PC-3 (cell line): ENCODE results near the gene SLF2. TPM values are rescaled to one million over a fixed set of nuclear protein-coding genes. Genes with fewer than 3 reads are reported as not detected.

Source experiments
- ATAC-seq: fragments of 200-7000 bp; cut with Tn5 transposase; 2 replicates; pipeline ENCODE4 v1.9.1; 2020; ENCODE audit warnings: mild to moderate bottlenecking, moderate library complexity
- BruUV-seq: library from RNA; stranded (reverse); fragments of 400-500 nt; replicated peaks from 2 replicates; lab custom pipeline; 2021; lab: Mats Ljungman, UMichigan
- CTCF ChIA-PET: fragments of 300-600 bp; sonication (Branson Sonifier 250); formaldehyde crosslinking; loops from one replicate; lab custom pipeline; 2022; ENCODE audit warnings: antibody characterized with exemption; lab: Charles Lee
- POLR2A ChIA-PET: fragments of 300-600 bp; sonication (Branson Sonifier 250); formaldehyde crosslinking; loops from one replicate; lab custom pipeline; 2022; ENCODE audit warnings: antibody characterized with exemption; ENCODE audit not compliant: unreplicated experiment; lab: Charles Lee
- DNase-seq: peaks from one replicate; pipeline ENCODE4 v3.0.0-alpha.2; 2015
- H2AFZ ChIP-seq: fragments of 300-600 bp; sonication (generic); 2 replicates; pipeline ENCODE4 v1.6.0; 2016; ENCODE audit warnings: antibody characterized with exemption, low read length
- H3F3A ChIP-seq: fragments of 300-600 bp; sonication (generic); one replicate; pipeline ENCODE4 v1.6.0; 2017; ENCODE audit warnings: antibody characterized with exemption, low read length, control low read depth, mild to moderate bottlenecking; ENCODE audit not compliant: unreplicated experiment
- H3K27ac ChIP-seq: fragments of 300-600 bp; sonication (generic); 2 replicates; pipeline ENCODE4 v1.5.1; 2016; ENCODE audit warnings: mild to moderate bottlenecking, low read length
- H3K27me3 ChIP-seq: fragments of 300-600 bp; sonication (generic); 2 replicates; pipeline ENCODE4 v1.6.1; 2016; ENCODE audit warnings: low read length, mixed read lengths
- H3K36me3 ChIP-seq: fragments of 300-600 bp; sonication (generic); 2 replicates; pipeline ENCODE4 v1.6.1; 2016; ENCODE audit warnings: low read depth, mixed run types, low read length, mixed read lengths
- H3K4me1 ChIP-seq: fragments of 300-600 bp; sonication (generic); 2 replicates; pipeline ENCODE4 v1.5.1; 2016; ENCODE audit warnings: low read length; ENCODE audit not compliant: insufficient read depth
- H3K4me2 ChIP-seq: fragments of 300-600 bp; sonication (generic); 2 replicates; pipeline ENCODE4 v1.6.0; 2016; ENCODE audit warnings: low read length
- H3K4me3 ChIP-seq: fragments of 300-600 bp; sonication (generic); 2 replicates; pipeline ENCODE4 v1.5.1; 2016; ENCODE audit warnings: mild to moderate bottlenecking, low read length, mixed read lengths
- H3K79me2 ChIP-seq: fragments of 300-600 bp; sonication (generic); 2 replicates; pipeline ENCODE4 v1.6.1; 2017; ENCODE audit warnings: low read length, mixed read lengths
- H3K9ac ChIP-seq: fragments of 300-600 bp; sonication (generic); 2 replicates; pipeline ENCODE4 v1.6.0; 2016; ENCODE audit warnings: mild to moderate bottlenecking, low read length
- H3K9me2 ChIP-seq: fragments of 300-600 bp; sonication (generic); replicated peaks from 2 replicates; pipeline ENCODE4 v1.6.1; 2016; ENCODE audit warnings: mixed run types, low read length, mixed read lengths
- H3K9me3 ChIP-seq: fragments of 300-600 bp; sonication (generic); 2 replicates; pipeline ENCODE4 v1.6.1; 2016; ENCODE audit warnings: low read length, mixed read lengths
- H4K20me1 ChIP-seq: fragments of 300-600 bp; sonication (generic); 2 replicates; pipeline ENCODE4 v1.6.1; 2016; ENCODE audit warnings: low read length, mixed read lengths
- EZH2 ChIP-seq: fragments of 300-600 bp; sonication (generic); IDR thresholded peaks from one replicate; pipeline ENCODE4 v1.6.1; 2017; ENCODE audit warnings: antibody characterized with exemption, mild to moderate bottlenecking, low read length; ENCODE audit not compliant: unreplicated experiment
- EZH2phosphoT487 ChIP-seq: fragments of 300-600 bp; sonication (generic); IDR thresholded peaks from 2 replicates; pipeline ENCODE4 v1.6.1; 2018; ENCODE audit warnings: mild to moderate bottlenecking, antibody characterized with exemption, low read length, borderline replicate concordance
- intact Hi-C: fragments of 100-400 bp; cut with micrococcal nuclease; formaldehyde crosslinking; loops from 2 replicates; pipeline ENCODE4 v1.9.0; 2023
- total RNA-seq: library from RNA; depleted of rRNA; stranded (reverse); fragments of >200 nt; gene quantifications from 2 replicates; pipeline ENCODE4 v1.2.3, GENCODE V29; 2014
- TF ChIP-seq, protein P1 (sequence below): fragments of 300-600 bp; sonication (generic); conservative IDR thresholded peaks from 2 replicates; pipeline ENCODE4 v1.5.1; 2017; ENCODE audit warnings: antibody characterized with exemption, low read depth, mild to moderate bottlenecking, low read length

Gene SLF2
- total RNA-seq, 1 experiment from 2014 or later = 19.5 TPM

DNA sequence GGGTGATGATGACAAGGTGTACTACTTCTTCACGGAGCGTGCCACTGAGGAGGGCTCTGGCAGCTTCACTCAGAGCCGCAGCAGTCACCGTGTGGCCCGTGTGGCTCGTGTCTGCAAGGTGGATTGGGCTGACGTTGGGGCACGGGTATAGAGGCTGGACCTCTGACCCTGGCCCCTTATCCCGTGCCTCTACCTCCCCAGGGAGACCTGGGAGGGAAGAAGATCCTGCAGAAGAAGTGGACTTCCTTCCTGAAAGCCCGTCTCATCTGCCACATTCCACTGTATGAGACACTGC is 66.1 kb downstream of the SLF2 start:
- Histone ChIP-seq H3K27ac (no peak overlapping the region), H3K9ac (no peak overlapping the region), H3K36me3 (no peaks in the 10 kb centered on the region), H3F3A (no peaks in the 10 kb centered on the region), H2AFZ (no peak overlapping the region), H3K79me2 (no peaks in the 10 kb centered on the region), H3K27me3 (no peaks in the 10 kb centered on the region), H3K4me2 (no peak overlapping the region), H3K9me3 (no peaks in the 10 kb centered on the region), H3K9me2 (no peaks in the 10 kb centered on the region), H3K4me1 (0 out of 2 replicates have a peak, but pooled peaks cover 7% of the 10 kb centered on the region), H3K4me3 (no peak overlapping the region), H4K20me1 (no peaks in the 10 kb centered on the region)
- no TSS peak for BruUV-seq
- no peak for DNase-seq
- no peak for TF ChIP-seq EZH2phosphoT487
- ChIA-PET CTCF (no interaction called here), POLR2A (no interaction called here)
- ATAC-seq = no peak
- intact Hi-C loops = no loop called here

DNA sequence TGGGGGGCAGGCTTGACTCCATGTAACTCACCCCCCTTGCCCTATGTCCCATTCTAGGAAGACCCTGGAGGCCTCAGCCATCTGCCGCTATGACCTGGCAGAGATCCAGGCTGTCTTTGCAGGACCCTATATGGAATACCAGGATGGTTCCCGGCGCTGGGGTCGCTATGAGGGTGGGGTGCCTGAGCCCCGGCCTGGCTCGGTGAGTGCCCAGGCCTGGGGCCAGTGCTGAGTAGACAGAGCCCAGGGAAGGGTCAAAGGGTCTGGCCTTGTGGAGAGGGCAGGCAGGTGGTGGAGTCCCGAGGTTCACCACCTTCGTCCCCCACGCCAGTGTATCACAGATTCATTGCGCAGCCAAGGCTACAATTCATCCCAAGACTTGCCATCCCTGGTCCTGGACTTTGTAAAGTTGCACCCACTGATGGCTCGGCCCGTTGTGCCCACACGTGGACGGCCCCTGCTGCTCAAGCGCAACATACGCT is 67.1 kb downstream of the SLF2 start:
- intact Hi-C loops = no loop called here
- Histone ChIP-seq H3K4me2 (no peak overlapping the region), H3K27me3 (no peaks in the 10 kb centered on the region), H3K27ac (no peak overlapping the region), H3K4me1 (0 out of 2 replicates have a peak, but pooled peaks cover 7% of the 10 kb centered on the region), H3K36me3 (no peaks in the 10 kb centered on the region), H3K79me2 (no peaks in the 10 kb centered on the region), H2AFZ (no peak overlapping the region), H4K20me1 (no peaks in the 10 kb centered on the region), H3K9me2 (no peaks in the 10 kb centered on the region), H3K9ac (no peak overlapping the region), H3K9me3 (no peaks in the 10 kb centered on the region), H3F3A (no peaks in the 10 kb centered on the region), H3K4me3 (no peak overlapping the region)
- no peak for DNase-seq
- BruUV-seq = no TSS peak
- ATAC-seq = no peak
- POLR2A ChIA-PET = no interaction called here
- TF ChIP-seq EZH2phosphoT487 (no peak), EZH2 (no peak)
- TF ChIP-seq, protein P1, sequence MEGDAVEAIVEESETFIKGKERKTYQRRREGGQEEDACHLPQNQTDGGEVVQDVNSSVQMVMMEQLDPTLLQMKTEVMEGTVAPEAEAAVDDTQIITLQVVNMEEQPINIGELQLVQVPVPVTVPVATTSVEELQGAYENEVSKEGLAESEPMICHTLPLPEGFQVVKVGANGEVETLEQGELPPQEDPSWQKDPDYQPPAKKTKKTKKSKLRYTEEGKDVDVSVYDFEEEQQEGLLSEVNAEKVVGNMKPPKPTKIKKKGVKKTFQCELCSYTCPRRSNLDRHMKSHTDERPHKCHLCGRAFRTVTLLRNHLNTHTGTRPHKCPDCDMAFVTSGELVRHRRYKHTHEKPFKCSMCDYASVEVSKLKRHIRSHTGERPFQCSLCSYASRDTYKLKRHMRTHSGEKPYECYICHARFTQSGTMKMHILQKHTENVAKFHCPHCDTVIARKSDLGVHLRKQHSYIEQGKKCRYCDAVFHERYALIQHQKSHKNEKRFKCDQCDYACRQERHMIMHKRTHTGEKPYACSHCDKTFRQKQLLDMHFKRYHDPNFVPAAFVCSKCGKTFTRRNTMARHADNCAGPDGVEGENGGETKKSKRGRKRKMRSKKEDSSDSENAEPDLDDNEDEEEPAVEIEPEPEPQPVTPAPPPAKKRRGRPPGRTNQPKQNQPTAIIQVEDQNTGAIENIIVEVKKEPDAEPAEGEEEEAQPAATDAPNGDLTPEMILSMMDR = no peak
- CTCF ChIA-PET = no interaction called here

DNA sequence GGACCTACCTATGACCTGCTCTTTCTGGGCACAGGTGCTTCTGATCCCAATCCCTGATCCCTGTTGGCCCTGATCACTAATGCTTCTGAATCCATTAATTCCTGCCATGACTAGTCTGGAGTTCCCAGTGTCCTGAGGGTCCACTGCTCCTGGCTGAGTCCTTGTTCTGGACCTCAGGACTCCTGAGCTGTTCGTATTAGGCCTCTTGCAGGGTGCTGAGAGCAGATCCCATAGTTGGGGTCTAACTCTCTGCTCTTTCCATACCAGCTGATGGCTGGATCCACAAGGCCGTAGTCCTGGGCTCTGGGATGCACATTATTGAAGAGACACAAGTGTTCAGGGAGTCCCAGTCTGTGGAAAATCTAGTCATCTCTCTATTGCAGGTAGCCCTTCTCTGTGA is 67.5 kb downstream of the SLF2 start:
- no peak overlapping the region for H2AFZ ChIP-seq

More for the DNA sequence above, 67.5 kb downstream of the SLF2 start:
- 0 out of 2 replicates have a peak, but pooled peaks cover 7% of the 10 kb centered on the region for H3K4me1 ChIP-seq
- no peak for ATAC-seq
- TF ChIP-seq, protein P1 = no peak
- TF ChIP-seq EZH2 (no peak), EZH2phosphoT487 (no peak)
- no peaks in the 10 kb centered on the region for H3K79me2 ChIP-seq
- no TSS peak for BruUV-seq
- CTCF ChIA-PET = no interaction called here
- no peaks in the 10 kb centered on the region for H3K9me3 ChIP-seq
- H3K4me3 ChIP-seq = no peak overlapping the region
- H3K9me2 ChIP-seq = no peaks in the 10 kb centered on the region
- no peak overlapping the region for H3K27ac ChIP-seq
- no peaks in the 10 kb centered on the region for H4K20me1 ChIP-seq
- no peaks in the 10 kb centered on the region for H3F3A ChIP-seq
- no peaks in the 10 kb centered on the region for H3K36me3 ChIP-seq
- intact Hi-C loops = no loop called here
- H3K27me3 ChIP-seq = no peaks in the 10 kb centered on the region
- no peak overlapping the region for H3K4me2 ChIP-seq
- no peak overlapping the region for H3K9ac ChIP-seq
- DNase-seq = no peak
- POLR2A ChIA-PET = no interaction called here
